ENCODE results near the gene RBMS3.
"Not testable (repeated sequence)": the region's sequence is repeated elsewhere in the genome, so short reads cannot be mapped to it uniquely, and the experiment has no call there.

Gene RBMS3

GRCh38 chr3:29429055-29429679, 148.3 kb downstream of the RBMS3 start:
- DNase-seq (ENCODE audit: low spot score): no peak

GRCh38 chr3:29430558-29430971, 149.7 kb downstream of the RBMS3 start:
- peak; percentile 26 for DNase-seq (ENCODE audit: low spot score)

- no peak for DNase-seq (ENCODE audit: low spot score)
Measured at GRCh38 chr3:29436612-29437323, 155.9 kb downstream of the RBMS3 start.

GRCh38 chr3:29438580-29438979, 157.7 kb downstream of the RBMS3 start:
- no peak for DNase-seq (ENCODE audit: low spot score)

DNA sequence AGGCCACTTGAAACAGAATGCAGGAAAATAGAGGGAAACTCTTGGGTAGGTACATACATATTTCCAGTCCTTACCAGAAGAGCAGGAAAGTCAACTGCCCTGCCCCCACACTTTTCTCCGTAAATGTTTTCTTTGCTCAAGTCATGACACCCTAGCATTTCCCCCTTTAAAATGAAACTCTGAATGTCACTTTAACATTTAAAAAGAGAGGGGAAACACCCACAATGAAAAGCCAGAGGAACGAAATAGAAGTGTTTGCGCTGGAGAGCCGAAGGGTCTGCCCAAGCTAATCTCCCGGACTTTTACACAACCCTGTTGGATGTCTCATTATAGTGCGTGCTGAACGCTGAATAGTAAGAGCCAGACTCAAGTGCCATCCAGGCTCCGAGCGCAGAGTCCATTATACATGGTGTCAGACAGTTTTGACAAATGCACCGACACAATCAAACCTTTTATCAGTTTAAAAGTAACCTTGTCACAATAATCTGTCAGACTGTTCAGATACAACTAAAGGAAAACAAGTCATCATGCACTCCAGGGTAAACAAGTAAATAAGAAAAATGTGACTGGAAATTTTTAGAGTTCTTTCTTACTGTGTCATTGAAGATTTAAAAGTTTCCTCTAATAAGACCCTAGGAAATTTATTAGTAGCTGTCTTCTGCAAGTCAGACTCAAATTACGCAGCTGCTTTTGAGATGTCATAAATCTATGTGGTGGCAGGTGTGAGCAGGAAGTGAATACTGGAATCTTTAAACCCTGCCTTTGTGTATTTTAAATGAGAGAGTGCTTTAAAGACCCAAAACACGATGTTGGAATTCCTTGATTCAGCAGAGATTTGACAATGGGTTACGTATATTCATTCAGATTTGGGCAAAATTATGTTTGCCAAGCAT, 159.8 kb downstream of the RBMS3 start:
- DNase-seq (ENCODE audit: low spot score): peak; percentile 29

- no peak for DNase-seq (ENCODE audit: low spot score)
Measured at GRCh38 chr3:29441422-29441821, 160.6 kb downstream of the RBMS3 start.

GRCh38 chr3:29447946-29448627, 167.2 kb downstream of the RBMS3 start:
- no peak for DNase-seq (ENCODE audit: low spot score)

DNA sequence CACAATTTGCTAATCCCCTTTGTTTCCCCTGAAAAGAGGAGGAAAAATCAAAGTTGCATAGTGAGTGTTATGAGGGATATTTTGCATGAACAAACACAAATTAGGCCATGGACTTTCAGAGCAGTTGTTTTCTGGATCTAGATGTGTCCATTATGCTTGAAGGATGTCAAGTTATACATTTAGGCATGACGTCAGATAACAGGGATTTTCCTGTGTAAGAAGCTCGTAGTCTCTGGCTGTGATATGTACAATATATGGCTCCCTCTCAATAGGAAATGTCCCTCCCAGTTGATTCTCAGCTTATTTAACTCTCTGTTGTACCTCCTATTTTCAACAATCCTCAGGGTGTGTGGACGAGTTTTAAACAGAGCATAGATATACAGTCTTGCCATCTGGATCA, 171.0 kb downstream of the RBMS3 start:
- no peak for DNase-seq (ENCODE audit: low spot score)

DNA sequence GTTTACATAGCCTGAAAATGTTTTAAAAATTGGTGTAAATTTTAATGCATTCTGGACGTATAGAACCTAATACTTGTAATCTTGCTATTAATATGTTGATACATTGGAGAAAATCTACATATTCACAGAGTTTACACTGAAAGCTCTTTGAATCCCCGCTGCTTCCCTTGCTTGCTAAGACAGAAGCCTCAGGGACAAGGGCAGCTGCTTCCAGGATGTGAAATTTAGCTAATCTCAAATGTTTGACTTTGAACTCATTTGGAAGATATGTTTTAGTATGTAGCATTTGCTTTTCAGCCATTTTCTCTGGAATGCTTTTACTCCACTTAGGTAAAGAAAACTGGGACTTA, 172.0 kb downstream of the RBMS3 start:
- no peak for DNase-seq (ENCODE audit: low spot score)

- DNase-seq (ENCODE audit: low spot score): no peak
Measured at GRCh38 chr3:29453284-29454001, 172.6 kb downstream of the RBMS3 start.

DNA sequence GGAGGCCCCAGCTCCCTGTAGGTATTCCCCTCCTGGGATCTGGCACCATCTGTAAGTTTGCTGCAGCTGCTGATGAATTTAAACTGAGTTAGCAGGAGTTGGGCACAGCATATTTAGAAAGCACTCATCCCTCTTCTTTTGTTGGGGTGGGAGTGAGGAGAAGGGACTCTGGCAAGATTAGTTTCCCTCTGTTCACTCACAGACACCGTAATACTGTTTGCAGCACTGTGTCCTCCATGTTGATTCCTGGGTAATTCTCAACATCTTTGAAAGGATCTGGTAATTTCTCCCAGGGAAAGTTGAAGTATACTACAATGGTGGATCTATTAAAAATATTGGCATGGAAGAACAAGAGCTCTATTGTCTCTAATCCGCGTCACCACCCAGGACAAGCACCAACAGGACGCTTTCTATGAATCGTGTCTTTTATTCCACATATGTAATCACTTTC, 173.3 kb downstream of the RBMS3 start:
- no peak for DNase-seq (ENCODE audit: low spot score)

GRCh38 chr3:29456901-29457300, 176.0 kb downstream of the RBMS3 start:
- no peak for DNase-seq (ENCODE audit: low spot score)

DNA sequence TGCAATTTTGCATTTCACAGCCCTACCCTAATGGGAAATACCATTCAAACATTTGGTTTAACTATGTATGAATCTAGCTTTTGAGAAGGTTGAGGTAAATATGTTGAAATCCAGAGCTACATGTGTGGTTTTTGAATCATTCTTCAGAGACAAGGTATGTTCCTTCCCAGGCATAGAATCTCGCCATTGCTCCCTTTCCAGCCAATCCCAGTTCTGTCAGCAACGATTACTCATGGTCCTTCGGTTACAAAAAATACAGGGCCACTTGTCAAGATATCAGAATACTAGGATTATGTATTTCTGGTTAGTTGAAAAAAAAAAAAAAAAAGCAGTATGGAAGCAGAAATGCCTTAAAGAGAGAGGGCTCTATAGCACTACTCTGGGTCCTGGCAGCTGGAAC, 182.4 kb downstream of the RBMS3 start:
- DNase-seq (ENCODE audit: low spot score): no peak

- DNase-seq (ENCODE audit: low spot score): no peak
Measured at GRCh38 chr3:29465836-29466235, 185.0 kb downstream of the RBMS3 start.

GRCh38 chr3:29466442-29466841, 185.6 kb downstream of the RBMS3 start:
- no peak for DNase-seq (ENCODE audit: low spot score)

- DNase-seq (ENCODE audit: low spot score): no peak
Measured at GRCh38 chr3:29468187-29468586, 187.3 kb downstream of the RBMS3 start.

DNA sequence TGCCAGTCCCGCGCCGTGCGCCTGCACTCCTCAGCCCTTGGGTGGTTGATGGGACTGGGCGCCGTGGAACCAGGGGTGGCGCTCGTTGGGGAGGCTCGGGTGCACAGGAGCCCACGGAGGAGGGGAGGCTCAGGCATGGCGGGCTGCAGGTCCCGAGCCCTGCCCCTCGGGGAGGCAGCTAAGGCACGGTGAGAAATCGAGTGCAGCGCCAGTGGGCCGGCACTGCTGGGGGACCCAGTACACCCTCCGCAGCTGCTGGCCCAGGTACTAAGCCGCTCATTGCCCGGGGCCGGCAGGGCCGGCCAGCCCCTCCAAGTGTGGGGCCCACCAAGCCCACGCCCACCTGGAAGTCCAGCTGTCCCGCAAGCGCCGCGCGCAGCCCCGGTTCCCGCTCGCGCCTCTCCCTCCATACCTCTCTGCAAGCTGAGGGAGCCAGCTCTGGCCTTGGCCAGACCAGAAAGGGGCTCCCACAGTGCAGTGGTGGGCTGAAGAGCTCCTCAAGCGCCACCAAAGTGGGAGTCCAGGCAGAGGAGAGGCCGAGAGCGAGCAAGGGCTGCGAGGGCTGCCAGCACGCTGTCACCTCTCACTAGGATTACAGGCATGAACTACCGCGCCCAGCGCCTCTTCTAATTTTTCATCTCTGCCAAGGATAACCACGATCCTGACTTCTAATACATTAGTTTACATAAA, 192.8 kb downstream of the RBMS3 start:
- DNase-seq (ENCODE audit: low spot score): not testable (repeated sequence)

- DNase-seq (ENCODE audit: low spot score): no peak
Measured at GRCh38 chr3:29475305-29475840, 194.5 kb downstream of the RBMS3 start.

DNA sequence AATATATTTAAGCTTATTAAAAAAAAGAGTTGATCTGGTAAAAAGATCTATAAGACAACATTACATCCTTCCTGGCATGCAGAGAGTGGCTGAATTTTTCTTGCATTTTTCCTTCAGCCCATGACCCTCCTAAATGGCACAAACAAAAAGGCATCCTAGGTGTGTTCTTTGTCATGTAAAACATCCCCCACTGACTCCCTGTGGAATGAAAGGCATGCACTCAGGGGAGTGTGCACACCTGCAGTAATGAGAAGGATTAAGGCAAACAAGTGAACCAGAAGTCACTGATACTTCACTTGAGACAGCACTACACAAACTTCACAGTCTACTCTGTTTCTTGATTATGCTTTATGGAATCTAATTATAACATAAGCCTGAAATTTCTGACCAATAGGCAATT, 195.0 kb downstream of the RBMS3 start:
- no peak for DNase-seq (ENCODE audit: low spot score)

DNA sequence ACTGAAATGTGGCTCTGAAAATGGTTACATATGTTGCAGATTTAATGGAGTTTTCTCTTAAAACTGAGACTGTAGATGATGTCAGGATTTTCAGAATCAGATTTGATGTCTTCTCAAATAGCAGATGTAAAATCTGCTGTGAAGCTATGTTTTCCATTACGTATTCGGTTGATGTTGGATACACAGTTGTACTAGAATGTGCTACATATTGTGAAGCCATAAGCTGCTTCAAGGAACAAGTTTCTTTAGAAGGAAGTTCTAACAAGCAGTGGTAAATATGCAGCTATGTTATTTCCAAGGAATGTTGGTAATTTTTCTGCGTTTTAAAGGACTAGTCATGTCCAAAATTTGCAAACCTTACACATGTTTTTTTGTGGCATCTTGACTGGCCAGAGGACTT, 197.7 kb downstream of the RBMS3 start:
- DNase-seq (ENCODE audit: low spot score): no peak
